ENCODE results near the gene ASB10. TPM values are rescaled to one million over a fixed set of nuclear protein-coding genes. Genes with fewer than 3 reads are reported as not detected.

The ASB10 gene
- total RNA-seq, 1 donor from 2014 or later: not detected

- H3K9me3 Mint-ChIP-seq (ENCODE audit: unreplicated experiment): no peaks in the 10 kb centered on the region
These were observed 8.8 kb upstream of the ASB10 start for GRCh38 chr7:151195616-151196450.

DNA sequence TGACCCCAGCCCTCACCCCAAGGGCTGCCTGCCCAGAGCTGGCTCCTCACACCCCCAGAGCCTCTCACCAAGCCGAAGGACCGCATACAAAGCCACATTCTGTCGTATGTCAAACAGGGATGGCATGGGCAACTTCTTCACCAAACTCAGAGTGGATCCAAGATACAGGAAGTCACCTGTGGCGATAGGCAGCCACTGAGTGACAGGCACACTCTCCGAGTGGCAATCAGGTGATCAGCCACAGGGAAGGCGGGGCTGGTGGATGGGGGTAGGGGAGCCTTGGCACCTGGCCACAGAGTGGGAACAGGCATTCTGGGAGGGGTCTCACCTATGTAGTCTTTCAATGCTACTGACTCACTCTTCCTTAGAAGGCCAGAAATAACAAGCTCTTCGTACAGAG, 7.1 kb upstream of the ASB10 start:
- TF ChIP-seq CTCF (IDR thresholded peaks at IDR 0.05; ENCODE audit: unreplicated experiment): no peak
- peaks cover 23% of the 10 kb centered on the region for H3K4me1 Mint-ChIP-seq (ENCODE audit: unreplicated experiment)
- no peaks in the 10 kb centered on the region for H3K9me3 Mint-ChIP-seq (ENCODE audit: unreplicated experiment)
- no peak for DNase-seq (ENCODE audit: low spot score)
- H3K36me3 Mint-ChIP-seq (ENCODE audit: low read depth, unreplicated experiment): no peaks in the 10 kb centered on the region
- no peak overlapping the region for H3K27ac Mint-ChIP-seq (ENCODE audit: unreplicated experiment)
- H3K4me3 Mint-ChIP-seq (ENCODE audit: unreplicated experiment): no peak overlapping the region
- peaks cover 11% of the 10 kb centered on the region for H3K27me3 Mint-ChIP-seq (ENCODE audit: unreplicated experiment)

More at GRCh38 chr7:151195616-151196450, 8.8 kb upstream of the ASB10 start:
- H3K4me3 Mint-ChIP-seq (ENCODE audit: unreplicated experiment): no peak overlapping the region
- H3K36me3 Mint-ChIP-seq (ENCODE audit: low read depth, unreplicated experiment): no peaks in the 10 kb centered on the region
- no peak for TF ChIP-seq CTCF (IDR thresholded peaks at IDR 0.05; ENCODE audit: unreplicated experiment)
- H3K4me1 Mint-ChIP-seq (ENCODE audit: unreplicated experiment): peaks cover 16% of the 10 kb centered on the region
- no peak overlapping the region for H3K27ac Mint-ChIP-seq (ENCODE audit: unreplicated experiment)
- DNase-seq (ENCODE audit: low spot score): no peak
- peaks cover 7% of the 10 kb centered on the region for H3K27me3 Mint-ChIP-seq (ENCODE audit: unreplicated experiment)

- no peak for TF ChIP-seq CTCF (IDR thresholded peaks at IDR 0.05; ENCODE audit: unreplicated experiment)
- Mint-ChIP-seq H3K27ac (ENCODE audit: unreplicated experiment) (no peak overlapping the region), H3K36me3 (ENCODE audit: low read depth, unreplicated experiment) (no peaks in the 10 kb centered on the region)
These were observed 6.3 kb upstream of the ASB10 start for GRCh38 chr7:151193203-151193978.

DNA sequence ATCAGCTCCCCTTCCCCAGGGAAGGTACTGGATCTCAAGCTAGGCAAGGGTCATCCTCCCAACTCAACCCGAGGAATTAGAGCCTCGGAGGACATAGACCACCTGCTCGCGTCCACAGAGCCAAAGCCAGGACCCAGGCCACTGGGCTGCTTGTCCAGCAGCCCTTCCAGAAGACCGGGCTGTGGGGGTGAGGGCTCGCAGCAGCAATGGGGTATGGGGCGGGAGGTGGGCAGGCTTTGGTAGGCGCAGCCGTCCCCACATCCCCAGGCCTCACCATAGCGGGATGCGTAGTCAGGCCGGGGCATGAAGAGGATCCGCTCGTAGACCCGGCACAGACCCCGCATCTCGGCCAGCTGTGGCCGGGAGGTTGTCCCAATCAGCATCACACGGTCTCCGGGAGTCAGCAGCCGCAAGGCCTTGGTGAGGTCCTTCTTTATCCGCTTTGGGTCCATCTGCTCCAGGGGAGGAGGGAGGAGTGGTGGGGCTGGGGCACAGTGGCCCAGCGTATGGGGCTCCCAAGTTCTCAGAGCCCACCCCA, 5.0 kb upstream of the ASB10 start:
- no peak for DNase-seq (ENCODE audit: low spot score)
- Mint-ChIP-seq H3K4me1 (ENCODE audit: unreplicated experiment) (peaks cover 23% of the 10 kb centered on the region), H3K27me3 (ENCODE audit: unreplicated experiment) (peaks cover 15% of the 10 kb centered on the region), H3K4me3 (ENCODE audit: unreplicated experiment) (no peak overlapping the region), H3K9me3 (ENCODE audit: unreplicated experiment) (no peaks in the 10 kb centered on the region), H3K27ac (ENCODE audit: unreplicated experiment) (no peak overlapping the region), H3K36me3 (ENCODE audit: low read depth, unreplicated experiment) (no peaks in the 10 kb centered on the region)
- no peak for TF ChIP-seq CTCF (IDR thresholded peaks at IDR 0.05; ENCODE audit: unreplicated experiment)

More at GRCh38 chr7:151193203-151193978, 6.3 kb upstream of the ASB10 start:
- peaks cover 23% of the 10 kb centered on the region for H3K4me1 Mint-ChIP-seq (ENCODE audit: unreplicated experiment)
- peaks cover 15% of the 10 kb centered on the region for H3K27me3 Mint-ChIP-seq (ENCODE audit: unreplicated experiment)
- DNase-seq (ENCODE audit: low spot score): no peak
- no peaks in the 10 kb centered on the region for H3K9me3 Mint-ChIP-seq (ENCODE audit: unreplicated experiment)
- no peak overlapping the region for H3K4me3 Mint-ChIP-seq (ENCODE audit: unreplicated experiment)
